Fibroblast of the conjunctiva (primary cell): ENCODE data around the gene DCPS.
"Not testable (repeated sequence)": the region's sequence is repeated elsewhere in the genome, so short reads cannot be mapped to it uniquely, and the experiment has no call there.

Experiments
- DNase-seq: peaks from one replicate; pipeline ENCODE4 v3.0.0-alpha.2; 2010; ENCODE audit warnings: low read depth

DCPS gene

DNA sequence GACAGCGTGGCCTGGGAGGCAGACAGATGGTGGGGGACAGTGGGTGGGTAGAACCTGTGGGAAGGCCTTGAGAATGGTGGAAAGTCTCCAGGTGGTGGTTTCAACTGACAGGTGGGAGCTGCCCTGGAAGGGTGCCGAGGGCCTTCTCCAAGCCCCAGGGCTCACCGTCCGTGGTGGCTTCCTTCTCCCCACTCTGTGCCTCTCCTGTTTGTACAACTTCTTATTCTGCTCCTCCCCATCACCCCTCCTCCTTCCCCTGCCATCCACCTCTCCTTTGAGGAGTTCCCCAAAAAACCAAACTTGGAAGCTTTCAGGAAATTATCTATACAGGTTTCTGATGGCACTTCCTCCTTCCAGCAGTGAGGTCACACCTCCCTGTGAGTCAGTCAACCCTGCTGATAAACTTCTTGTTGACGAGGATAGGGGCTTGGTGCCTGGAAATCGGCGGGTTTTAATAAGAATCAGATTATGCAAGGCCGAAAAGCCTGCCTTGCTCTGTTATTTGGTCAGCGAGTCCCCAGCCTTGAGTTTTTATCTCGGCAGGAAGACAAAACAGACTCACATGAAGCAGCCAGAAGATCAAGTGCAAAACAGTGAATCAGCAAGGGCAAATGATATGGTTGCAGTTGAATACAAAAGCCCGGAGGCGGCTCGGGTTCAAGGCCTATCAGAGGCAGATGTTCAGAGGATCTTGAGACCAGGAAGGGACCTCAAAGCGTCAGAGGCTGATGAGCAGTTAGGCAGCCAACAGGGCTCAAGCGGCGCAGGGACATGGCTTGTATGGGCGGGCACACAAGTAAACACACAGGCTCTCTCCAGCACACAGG lies 42.1 kb downstream of the DCPS start:
- DNase-seq, result no peak

DNA sequence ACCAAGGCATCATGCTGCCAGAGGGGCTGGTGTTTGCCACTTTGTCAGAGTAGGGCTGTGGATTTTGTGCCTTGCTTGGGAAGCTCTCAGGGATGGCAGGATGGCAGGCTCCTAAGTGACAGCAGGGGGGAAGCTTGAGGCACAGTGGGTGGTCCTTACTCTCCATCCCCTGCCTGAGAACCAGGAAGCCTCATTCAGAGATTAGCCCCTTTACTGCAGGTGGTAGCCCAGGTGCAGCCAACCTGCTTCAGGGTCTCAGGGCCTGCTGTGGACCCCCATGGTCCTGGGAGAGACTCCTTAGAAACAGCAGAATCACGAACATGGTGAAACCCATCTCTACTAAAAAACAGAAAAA lies 42.7 kb downstream of the DCPS start:
- no peak for DNase-seq

GRCh38 chr11:126346946-126347345 lies 43.1 kb downstream of the DCPS start:
- not testable (repeated sequence) for DNase-seq

GRCh38 chr11:126347751-126348668 lies 44.1 kb downstream of the DCPS start:
- DNase-seq, result no peak

GRCh38 chr11:126348806-126349582 lies 45.1 kb downstream of the DCPS start:
- DNase-seq, result no peak

GRCh38 chr11:126350836-126351235 lies 47.0 kb downstream of the DCPS start:
- no peak for DNase-seq

DNA sequence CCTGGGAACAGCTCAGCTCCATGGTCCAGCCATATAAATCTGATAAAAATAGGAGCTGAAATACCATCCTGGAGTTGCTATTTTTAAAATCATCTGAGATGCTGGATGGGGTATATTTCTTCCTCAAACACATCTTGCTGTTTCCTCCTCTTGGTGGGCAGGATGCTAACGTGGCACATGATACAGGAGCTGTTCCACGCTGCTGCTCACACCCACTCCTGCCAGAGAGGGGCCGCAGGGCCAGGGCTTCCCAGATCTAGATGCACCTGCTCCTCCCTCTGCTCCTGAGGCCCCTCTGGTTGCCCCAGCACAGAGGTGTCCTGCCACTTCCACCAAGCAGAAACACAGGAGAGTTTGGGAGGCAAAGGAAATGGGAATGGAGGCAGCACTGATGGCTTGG lies 48.3 kb downstream of the DCPS start:
- DNase-seq, result no peak

GRCh38 chr11:126352934-126353801 lies 49.3 kb downstream of the DCPS start:
- DNase-seq, result no peak

DNA sequence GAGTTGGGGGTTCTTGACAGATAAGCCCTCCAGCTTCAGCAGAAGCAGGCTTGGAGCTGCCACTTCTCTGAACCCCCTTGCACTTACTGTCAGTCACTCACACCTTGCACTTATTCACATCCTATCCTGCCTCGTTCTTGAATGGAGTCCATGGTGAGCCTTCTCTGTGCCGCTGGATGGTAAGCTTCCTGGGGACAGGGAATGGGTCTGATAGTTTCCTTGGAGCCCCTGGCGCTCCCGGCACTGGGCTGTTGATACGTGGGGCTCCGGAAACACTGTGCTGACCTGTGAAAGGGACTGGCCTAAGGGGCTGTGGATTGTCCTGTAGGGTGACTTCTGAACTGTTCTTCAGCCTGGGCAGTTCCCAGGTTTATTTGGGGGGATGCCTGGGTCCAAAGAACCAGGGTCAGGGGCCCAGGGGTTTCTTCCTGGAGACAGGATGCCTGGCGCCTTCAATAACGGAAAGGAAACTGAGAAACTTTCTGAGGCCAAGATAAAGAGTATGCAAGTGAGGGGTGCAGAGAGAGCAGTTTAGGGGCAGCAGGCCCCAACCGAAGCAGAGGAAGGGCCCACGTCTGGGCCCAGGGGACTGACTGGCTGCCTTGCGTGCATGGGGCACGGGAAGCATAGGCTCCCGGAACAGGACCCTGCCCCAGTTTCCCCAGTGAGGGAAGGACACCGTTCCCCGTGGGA lies 50.9 kb downstream of the DCPS start:
- DNase-seq, result no peak

GRCh38 chr11:126355324-126355925 lies 51.6 kb downstream of the DCPS start, which contains the start of gene ST3GAL4:
Gene ST3GAL4, plus strand, starts transcription at chr11:126355686. Its CDS starts 50,470 bp downstream, at chr11:126406156.
- DNase-seq, result no peak

- no peak for DNase-seq
Measured at GRCh38 chr11:126355926-126356897, 52.4 kb downstream of the DCPS start.

GRCh38 chr11:126357055-126357962 lies 53.4 kb downstream of the DCPS start:
- DNase-seq, result no peak

- no peak for DNase-seq
Measured at GRCh38 chr11:126357969-126358762, 54.3 kb downstream of the DCPS start.

DNA sequence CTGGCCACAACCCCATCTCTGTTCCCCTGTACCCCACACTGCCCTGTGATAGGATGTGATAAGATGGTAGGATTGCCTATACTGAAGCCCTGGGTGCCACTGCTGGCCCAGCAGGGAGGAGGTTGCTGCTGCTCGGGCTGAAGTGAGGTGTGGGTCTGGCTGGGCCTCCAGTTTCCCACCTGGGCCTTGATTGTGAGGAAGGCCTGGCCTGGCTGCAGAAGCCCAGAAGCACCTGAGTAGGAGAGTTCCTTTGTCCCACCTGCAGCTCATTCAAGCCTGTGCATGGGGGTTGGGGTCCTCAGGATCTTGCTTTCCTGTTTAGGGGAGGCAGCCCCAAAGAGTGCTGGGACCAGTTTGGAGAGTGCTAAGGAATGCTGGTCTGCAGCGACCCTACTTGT lies 54.9 kb downstream of the DCPS start:
- no peak for DNase-seq

- peak; percentile 76 for DNase-seq
Measured at GRCh38 chr11:126359431-126360048, 55.7 kb downstream of the DCPS start.

GRCh38 chr11:126360049-126360446 lies 56.2 kb downstream of the DCPS start:
- no peak for DNase-seq

- DNase-seq, result no peak
Measured at GRCh38 chr11:126361400-126361799, 57.5 kb downstream of the DCPS start.
